Measurements from ENCODE around the gene AHR.

AHR gene

DNA sequence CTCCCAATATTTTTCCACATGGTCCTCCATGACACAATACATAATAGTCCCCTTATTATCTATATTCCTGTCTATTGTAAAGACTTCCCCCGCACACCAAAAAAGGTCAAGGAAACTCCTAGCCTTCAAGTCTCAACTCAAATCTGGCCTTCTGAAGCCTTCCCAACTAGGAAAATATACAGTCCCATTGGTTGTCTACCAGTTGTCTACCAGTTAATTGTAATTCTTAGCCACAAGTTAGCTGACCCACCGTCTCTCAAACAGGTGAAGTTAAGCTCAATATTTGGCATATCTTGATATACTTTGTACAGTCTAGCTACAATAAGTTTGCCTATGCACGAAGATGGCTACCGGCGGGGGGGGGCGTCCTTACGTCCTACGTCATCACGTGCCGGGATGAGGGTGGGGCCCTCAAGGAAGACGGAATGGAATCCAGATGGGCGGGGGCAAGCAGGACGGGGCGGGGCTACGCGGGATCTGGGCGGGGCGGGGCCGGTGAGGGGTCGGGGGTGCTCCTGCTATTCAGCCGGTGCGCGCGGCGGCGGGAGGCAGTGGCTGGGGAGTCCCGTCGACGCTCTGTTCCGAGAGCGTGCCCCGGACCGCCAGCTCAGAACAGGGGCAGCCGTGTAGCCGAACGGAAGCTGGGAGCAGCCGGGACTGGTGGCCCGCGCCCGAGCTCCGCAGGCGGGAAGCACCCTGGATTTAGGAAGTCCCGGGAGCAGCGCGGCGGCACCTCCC, at the start of gene AHR:
TSS of gene AHR (plus strand) at position 551 of the 738 bp plus-strand sequence. CDS start 613 bp downstream, outside the sequence.
- peak; percentile 71 for DNase-seq (ENCODE audit: low read depth, low spot score)

DNA sequence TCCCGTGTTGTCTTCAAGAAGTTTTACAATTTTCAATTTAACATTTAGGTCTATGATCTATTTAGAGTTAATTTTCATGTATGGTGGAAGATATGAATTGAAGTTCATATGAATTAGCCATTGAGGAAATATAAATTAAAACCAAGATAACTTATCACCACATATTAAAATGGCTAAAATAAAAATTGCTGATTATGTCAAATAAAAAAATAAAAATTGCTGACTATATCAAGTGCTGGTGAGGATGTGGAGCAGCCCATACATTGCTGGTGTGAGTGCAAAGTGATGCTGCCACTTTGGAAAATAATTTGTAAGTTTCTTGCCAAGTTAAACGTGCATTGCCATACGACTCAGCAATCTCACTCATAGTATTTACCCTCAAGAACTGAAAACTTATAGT, 44.6 kb upstream of the AHR start:
- no peak for DNase-seq (ENCODE audit: low read depth, low spot score)

DNA sequence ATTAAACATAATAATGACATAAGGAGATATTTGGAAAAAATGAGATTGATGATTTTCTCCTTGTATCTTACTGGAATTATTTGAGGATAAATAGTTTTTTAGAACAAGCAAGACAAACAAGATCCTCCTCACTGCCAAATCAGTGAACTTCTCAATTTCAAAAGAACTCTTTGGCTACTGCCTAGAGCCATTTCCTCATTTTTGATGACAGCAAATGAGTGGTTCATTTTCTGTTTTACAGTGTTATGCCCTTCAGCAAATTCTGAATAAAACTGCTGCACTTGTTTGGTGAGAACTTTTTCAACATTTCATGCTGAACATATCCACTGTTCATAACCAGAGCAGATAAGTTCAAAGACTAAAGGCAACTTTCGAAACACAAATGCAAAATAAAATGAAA, 42.5 kb upstream of the AHR start:
- DNase-seq (ENCODE audit: low read depth, low spot score): no peak

DNA sequence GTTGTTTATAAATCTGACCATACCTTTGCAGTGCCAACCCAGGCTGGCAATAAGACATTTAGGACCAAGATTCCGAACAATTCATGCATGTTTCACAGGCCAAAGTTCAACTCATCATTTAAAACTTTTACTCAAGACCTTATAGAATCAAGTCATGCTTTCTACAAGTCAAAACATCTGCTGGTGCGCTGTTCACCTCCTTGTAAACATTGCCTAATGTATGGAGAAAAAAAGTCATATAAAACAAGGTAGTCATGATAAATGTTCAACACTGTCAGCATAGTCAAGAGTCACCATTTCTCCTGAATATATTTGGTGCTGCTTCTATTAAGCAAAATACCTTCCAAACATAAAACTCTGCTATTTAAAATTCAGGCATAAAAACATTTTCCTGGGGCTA, 42.1 kb upstream of the AHR start:
- DNase-seq (ENCODE audit: low read depth, low spot score): no peak

DNA sequence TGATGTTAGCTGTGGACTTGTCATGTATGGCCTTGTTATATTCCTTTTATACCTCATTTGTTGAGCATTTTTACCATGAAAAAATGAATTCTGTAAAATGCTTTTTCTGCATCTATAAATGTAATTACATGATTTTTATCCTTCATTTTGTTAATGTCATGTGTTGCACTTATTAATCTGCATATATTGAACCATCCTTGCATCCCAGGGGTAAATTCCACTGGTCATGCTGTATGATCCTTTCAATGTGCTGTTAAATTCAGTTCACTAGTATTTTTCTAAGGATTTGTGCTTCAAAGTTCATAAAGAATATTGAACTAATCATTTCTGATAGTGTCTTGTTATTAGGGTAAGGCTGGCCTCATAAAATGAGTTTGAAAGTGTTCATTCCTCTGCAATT, 31.9 kb upstream of the AHR start:
- no peak for DNase-seq (ENCODE audit: low read depth, low spot score)

DNA sequence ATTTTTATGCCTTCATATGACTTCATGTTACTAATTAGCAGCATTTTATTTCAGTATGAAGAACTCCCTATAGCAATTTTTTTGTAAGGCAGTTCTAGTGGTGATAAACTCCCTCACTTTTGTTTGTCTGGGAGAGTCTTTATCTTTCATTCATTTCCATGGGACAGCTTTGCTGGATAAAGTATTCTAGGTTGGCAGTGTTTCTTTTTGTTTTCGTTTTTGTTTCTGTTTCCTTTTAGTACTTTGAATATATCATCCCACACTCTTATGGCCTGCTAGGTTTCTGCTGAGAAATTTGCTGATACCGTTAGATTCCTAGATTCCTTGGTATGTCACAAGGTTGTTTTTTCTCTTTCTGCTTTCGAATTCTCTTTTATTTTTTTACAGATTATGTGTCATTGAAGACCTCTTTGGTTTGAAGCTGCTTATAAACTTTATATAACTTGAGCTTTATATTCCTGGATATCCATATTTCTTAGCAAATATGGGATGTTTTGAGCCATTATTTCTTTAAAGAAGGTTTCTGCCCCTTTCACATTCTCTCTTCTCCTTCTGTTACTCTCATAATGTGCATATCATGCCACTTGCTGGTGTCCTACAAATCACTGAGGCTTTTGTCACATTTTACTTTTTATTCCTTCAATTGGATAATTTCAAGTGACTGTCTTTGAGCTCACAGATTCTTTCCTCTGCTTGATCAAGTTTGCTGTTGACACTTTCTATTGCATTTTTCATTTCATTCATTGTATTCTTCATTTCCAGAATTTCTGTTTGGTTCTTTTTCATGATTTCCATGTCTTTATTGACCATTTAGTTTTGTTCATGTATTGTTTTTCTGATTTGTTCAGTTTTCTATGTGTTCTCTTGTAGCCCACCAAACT, 28.9 kb upstream of the AHR start:
- DNase-seq (ENCODE audit: low read depth, low spot score): no peak

DNA sequence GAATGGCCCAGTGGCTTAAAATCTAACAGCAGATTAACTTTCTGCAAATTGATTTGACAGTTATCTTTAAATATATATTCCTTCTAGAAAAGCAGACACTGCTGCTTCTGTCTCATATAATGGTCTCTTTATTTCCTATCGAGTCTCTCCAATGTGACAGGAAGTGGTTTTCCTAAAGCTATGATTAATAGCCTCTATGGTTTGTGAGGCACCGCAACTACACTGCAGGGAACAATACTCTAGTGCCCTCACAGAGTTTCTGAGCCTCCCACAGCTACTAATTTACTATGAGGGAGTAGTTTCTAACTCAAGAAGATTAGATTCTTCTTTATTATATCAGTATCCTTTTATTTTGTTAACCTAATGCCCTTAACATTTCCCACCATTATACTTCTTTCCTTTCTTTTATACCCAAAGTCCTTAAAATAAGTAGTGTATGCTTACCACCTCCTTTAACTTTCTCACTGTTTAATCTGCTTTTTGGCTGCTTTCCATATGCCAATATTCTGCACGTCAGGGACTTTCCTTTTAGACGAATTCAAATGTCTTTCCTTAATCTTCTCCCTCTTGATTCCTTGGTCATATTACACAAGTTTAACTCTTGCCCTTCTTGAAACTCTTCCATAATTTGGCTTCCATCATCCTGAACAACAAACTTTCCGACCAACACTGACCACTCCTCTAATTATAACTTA, 23.8 kb upstream of the AHR start:
- DNase-seq (ENCODE audit: low read depth, low spot score): no peak

DNA sequence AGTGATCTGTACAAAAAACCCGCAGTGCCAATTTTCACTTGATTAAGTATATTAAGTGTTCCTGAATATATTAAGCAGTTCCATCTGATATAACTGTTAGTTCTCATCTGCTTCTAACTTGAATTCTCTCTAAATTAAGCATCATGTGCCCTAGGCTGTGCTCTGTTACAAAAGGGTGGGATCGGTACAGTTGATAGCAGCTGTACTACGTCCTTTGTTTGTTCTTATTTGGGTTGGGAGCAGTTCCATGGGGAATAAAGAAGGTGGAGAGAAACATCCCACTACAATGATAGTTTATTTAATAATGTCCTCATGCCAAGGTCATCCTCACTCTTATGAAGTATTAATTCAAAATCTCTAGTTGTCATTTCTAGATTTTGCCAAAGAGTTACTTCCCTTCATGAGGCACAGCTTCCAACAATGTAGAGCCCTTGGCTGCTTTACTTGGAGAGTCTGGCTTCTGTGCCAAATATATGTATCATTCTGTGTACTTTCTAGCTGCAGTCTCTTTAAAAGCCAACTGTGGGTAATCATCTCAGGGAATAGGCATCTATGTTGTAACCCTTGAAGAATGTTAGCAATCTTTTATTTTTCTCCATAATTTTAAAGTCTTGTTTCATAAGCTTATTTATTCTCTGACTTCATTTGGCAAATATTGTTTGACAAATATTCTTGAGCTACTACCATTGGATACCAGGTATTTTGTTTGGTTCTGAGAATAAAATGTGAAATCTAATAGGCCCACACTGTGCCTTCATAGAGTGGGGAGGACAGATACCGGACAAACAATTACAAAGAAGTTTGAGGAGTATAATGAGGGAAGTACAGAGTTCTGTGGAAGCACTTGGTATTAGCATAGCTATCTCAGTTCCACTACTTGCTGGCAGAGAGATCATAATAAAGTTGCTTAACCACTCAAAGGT, 22.4 kb upstream of the AHR start:
- DNase-seq (ENCODE audit: low read depth, low spot score): no peak

DNA sequence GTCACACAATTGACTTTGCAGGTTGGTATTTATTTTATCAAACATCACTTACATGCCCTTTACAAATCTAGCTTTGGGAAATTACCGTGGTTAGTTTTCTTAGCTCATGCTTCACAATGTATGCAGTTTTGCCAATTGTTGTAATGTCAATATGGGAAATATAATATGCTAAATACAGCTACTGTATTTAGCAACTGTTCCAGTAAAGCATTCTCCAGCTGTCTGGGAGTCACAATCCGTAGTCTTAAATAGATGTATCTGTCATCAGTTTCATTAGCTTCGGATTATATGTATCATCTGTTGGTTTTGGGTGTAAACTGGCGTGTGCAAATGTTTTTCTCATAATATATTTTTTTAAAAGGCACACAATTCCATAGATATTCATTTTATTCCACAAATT, 19.4 kb upstream of the AHR start:
- DNase-seq (ENCODE audit: low read depth, low spot score): no peak

DNA sequence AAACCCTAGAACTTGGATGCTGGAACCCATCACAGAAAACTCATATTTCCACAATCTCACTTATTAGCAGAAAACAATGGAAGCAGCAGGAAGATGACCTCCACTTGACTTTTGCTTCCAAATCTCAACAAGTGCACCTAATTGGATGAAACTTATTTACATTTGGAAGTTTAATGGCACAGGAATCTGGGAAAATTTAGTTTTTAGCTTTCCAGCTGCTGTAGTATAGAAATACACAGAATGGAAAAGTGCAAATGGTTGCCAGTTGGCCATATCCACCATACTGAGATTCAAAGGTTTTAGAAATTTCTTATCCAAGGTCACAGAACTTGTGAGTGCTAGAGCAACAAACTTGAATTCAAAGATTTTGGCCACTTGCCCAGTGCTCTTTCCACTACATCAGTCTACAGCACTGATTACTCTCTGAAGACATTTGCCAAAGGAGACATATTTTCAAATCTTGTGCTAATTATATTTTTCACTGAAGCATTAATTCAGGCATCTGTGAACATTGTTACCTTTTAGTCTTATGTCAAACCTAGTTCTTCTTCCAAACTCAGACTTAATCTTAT, 9.3 kb upstream of the AHR start:
- DNase-seq (ENCODE audit: low read depth, low spot score): no peak

DNA sequence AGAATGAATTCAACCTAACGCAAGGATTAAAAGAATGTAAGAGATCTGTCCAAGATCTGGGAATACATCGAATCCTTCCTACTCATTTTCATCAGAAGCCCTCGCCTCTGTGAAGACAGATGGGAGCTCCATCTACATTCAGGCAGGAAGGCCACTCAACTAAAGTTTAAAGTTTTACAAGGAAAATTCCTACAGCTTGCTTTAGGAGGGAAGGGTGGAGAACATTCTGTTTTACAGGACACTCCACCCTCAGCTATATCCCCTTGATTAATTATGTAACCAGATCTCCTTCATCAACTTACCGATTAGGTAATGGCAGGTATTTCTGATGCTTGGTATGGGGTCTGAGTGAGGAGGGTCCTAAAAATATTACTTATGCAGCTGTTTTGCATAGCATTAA, 5.6 kb upstream of the AHR start:
- no peak for DNase-seq (ENCODE audit: low read depth, low spot score)

DNA sequence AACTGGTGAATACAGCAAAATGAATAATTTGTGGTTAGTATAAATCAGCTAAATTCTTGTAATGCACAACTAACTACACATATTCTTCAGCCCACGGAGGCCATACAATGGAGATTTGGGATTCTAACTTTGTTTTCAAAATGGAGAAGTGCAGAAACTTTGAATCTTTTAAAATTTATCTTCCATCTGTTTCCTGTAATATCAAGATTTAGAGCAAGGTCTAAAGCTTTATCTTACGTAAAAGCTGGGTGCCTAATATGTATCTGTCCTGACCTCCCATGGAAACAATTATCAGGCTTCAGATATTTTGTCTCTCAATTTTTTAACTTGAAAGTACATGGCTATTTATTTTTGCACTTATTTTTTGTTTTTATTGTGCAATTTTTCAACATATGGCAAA, 5.0 kb upstream of the AHR start:
- no peak for DNase-seq (ENCODE audit: low read depth, low spot score)

DNA sequence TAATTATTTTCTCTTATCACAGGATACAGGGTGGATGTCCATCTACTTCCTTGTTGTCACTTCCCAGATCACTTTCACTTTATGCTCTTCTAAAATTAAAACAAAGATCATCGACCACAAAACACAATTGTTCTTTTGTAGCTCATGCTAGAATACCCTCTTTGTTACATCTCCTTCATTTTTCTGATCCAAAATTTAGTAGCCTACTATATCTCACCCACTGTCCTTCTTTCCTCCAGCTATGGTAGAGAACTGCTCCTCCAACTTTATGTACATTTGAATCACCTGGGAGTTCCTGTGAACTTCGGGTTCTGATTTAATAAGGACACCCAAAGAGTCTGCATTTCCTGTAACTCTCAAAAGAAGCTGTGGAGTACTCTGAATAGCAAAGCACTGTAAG, 1.2 kb upstream of the AHR start:
- DNase-seq (ENCODE audit: low read depth, low spot score): no peak

DNA sequence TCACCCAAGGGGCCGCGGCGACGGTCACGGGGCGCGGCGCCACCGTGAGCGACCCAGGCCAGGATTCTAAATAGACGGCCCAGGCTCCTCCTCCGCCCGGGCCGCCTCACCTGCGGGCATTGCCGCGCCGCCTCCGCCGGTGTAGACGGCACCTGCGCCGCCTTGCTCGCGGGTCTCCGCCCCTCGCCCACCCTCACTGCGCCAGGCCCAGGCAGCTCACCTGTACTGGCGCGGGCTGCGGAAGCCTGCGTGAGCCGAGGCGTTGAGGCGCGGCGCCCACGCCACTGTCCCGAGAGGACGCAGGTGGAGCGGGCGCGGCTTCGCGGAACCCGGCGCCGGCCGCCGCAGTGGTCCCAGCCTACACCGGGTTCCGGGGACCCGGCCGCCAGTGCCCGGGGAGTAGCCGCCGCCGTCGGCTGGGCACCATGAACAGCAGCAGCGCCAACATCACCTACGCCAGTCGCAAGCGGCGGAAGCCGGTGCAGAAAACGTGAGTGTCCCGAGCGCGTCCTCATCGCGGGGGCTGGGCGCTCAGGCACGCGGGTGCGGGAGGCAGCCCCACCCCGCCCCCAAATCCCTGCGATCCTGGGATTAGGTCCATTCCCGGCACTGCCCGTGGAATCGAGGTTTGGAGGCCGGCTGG, 509 bp downstream of the AHR start:
- peak; percentile 64 for DNase-seq (ENCODE audit: low read depth, low spot score)

DNA sequence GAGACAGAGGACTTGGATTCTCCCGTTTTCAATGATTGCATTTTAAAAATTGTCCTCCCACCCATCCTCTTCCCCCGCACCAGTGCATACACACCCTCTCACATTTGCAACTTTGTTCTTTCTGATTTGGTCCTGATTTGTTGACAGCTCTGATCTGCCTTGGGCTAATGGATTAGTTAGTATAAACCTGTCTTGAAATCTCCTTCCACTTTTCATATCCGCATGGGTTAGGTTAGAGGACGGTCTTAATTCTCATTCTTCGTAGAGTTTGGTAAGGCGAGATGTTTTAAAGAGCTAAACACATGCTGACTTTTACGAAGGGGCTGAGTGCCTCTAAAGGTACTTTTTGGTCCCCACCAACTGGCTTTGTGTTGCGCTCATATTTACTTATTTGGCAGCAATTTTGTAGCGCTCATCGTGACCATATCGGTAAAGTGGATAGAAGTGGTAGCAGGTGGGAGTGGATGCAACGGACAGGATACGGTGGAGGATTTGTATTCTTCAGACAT, 1.1 kb downstream of the AHR start:
- DNase-seq (ENCODE audit: low read depth, low spot score): no peak

DNA sequence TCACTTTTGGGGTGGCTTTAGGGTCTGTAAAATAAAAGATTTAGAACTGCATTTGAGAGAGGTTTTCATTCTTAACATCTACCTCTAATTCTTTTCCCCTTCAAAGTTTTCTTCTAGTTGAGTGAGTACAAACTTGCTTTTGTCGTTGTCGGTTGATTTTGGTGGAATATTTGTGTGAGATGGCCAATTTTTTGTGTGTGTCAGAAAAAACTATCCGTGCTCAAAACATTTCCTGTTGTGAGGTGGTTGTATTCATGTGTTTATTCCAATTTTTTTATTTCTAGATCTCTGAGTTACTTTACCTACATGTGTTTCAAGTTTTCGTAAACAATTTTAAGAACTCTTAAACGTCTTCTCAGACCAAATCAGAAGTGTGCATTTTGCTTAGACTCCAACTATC, 1.6 kb downstream of the AHR start:
- DNase-seq (ENCODE audit: low read depth, low spot score): no peak

DNA sequence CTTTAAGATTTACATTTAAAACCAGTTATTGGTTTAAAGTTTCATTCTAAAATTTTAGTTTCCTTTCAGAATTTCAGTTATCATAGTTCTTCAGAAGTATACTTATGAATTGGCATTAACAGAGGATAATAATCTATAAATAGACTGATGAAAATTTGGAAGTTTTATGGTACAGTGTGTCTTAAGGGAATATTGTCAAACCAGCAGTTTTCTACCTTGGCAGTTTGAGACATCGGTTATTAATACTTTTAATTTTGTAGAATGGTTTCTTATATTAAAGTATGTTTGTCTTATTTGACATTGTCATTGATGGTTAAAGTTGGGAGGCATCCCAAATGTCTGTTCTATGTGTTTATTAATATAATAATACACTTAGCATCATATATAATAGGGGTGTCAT, 2.0 kb downstream of the AHR start:
- no peak for DNase-seq (ENCODE audit: low read depth, low spot score)

DNA sequence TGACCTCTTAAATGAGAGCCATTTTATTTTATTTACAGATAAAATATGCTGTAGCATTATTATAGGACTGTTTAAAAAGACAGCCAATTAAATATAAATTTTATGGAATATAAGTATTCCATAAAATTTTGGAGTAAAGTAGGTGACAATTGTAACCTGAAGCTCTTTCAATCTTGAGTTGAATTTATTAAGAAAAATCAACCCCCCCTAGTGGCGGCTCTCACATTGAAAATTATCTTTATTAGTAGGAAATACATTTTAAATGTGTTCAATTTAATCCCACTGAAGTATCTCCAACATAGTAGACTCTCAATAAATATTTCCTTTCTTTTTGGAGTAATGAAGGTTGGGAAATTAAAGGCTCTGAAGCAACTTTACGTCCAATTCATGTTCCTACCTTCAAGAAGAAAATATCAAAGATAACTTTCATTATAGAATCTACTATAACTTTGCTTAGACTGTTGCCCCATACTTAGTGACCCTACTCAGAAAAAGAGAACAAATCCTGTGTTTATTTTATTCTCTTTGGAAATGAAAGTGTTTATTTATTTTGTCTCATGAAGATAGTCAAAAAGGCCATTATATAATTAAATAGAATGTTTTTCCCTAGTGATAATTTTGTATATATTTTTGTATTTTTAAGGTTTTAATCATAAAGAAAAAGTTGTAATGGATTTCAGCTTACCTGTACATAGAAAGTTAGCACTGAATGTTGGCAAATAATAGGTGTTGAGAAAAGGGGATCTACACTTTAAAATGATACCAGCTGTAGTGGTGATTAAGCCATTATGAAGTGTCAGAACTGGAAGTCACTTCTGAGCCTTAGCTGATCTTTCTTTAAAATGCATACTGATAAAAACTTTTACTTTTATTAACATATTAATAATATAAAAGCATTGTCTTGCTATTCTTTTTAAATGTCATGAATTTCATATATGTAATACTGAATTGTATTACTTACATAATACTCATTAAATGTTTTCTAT, 3.3 kb downstream of the AHR start:
- DNase-seq (ENCODE audit: low read depth, low spot score): no peak

DNA sequence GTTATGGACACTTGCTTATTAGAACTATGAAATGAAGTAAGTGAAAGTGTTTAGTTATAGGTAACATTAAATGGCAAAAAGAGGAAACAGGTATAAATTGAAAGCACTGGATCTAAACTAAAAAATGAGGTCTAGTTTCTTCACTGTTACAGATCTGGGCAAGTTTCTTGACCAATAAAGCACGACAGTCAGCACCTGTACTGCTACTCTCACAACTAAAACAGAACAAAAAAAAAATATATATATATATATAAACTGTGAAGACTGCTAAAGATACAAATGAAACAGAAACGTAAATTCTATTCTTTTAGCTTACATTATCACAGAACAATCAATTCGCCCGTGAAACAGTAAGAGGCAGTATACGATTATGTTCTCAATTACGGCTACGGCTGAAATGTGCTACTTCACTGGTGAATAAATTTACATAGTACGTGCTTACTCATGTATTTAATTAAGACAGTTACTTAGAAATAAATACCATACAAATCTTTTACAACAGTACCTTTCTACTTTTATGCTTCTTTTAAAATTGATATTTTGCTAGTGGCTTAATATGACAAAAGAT, 4.2 kb downstream of the AHR start:
- no peak for DNase-seq (ENCODE audit: low read depth, low spot score)
